Mammary epithelial cell (primary cell): ENCODE data around the gene SOCS2.

ENCODE experiments used
- CTCF ChIP-seq, 2 donors: IDR thresholded peaks in 1 of 2; conservative IDR thresholded peaks in 1 of 2; 2 replicates each; pipeline ENCODE4 v1.5.1; 2011 to 2012; ENCODE audit warnings: inconsistent platforms in 2 of 2, low read length in 2 of 2, mild to moderate bottlenecking in 2 of 2, control low read depth in 1 of 2, low read depth in 1 of 2; ENCODE audit not compliant: insufficient read depth in 1 of 2; ENCODE audit errors: extremely low read depth in 1 of 2
- EZH2 ChIP-seq: IDR thresholded peaks from 2 replicates; pipeline ENCODE4 v1.6.1; 2012; ENCODE audit warnings: low read length, inconsistent platforms, borderline replicate concordance

DNA sequence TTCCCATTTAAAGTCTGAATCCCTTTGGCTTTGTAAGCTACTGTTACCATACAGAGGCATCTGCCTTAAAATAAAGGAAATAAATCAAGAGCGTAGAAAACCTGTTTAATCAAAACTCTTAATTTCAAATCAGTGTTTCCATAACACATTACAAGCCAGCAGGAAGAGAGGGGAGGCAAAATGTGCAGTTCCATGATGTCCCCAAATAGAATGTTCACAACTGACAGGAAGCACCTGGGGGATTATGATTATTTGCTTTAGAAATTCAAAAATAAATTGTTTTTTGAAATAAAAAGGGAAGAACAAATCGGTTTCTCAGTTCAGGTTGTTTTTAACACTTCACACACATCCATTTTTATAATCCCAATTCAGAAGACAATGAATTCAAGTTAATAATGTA, 21.4 kb downstream of the SOCS2 start:
- TF ChIP-seq CTCF (conservative IDR thresholded peaks at IDR 0.05 in 1 of 2, IDR thresholded peaks at IDR 0.05 in 1 of 2; ENCODE audit: extremely low read depth in 1 of 2, insufficient read depth in 1 of 2, low read depth in 1 of 2, low read length in 2 of 2), result no peak
- no peak for TF ChIP-seq EZH2
